Uterus (tissue), 4 donors: ENCODE results near the gene FFAR4. TPM values are rescaled to one million over a fixed set of nuclear protein-coding genes. Genes with fewer than 3 reads are reported as not detected.

Source experiments
- DNase-seq, 2 donors: peaks; one replicate each; pipeline ENCODE4 v3.0.0-alpha.2; 2019 to 2020
- H3K27ac ChIP-seq, 2 donors: fragments of 200-600 bp; sonication (generic); 1 replicate in 1 of 2; 2 replicates in 1 of 2; pipeline ENCODE4 v1.5.1; 2016 to 2018
- H3K27me3 ChIP-seq, 2 donors: fragments of 200-600 bp; sonication (generic); one replicate each; pipeline ENCODE4 v1.5.1; 2018 to 2019; ENCODE audit warnings: control low read depth in 1 of 2
- H3K36me3 ChIP-seq, 2 donors: fragments of 200-600 bp; sonication (generic); one replicate each; pipeline ENCODE4 v1.5.1; 2019; ENCODE audit warnings: control low read depth in 1 of 2
- H3K4me1 ChIP-seq, 2 donors: fragments of 200-600 bp; sonication (generic); one replicate each; pipeline ENCODE4 v1.5.1; 2018 to 2019; ENCODE audit warnings: control low read depth in 1 of 2
- H3K4me3 ChIP-seq, 2 donors: fragments of 200-600 bp; sonication (generic); 1 replicate in 1 of 2; 2 replicates in 1 of 2; pipeline ENCODE4 v1.5.1; 2018 to 2019; ENCODE audit warnings: mild to moderate bottlenecking in 1 of 2
- H3K9me3 ChIP-seq, 2 donors: fragments of 200-600 bp; sonication (generic); one replicate each; pipeline ENCODE4 v1.5.1; 2019; ENCODE audit warnings: control low read depth in 1 of 2
- POLR2A ChIP-seq, 2 donors: fragments of 450-650 bp; IDR thresholded peaks; one replicate each; pipeline ENCODE4 v1.6.1; 2016; ENCODE audit warnings: antibody characterized with exemption in 2 of 2, mild to moderate bottlenecking in 1 of 2, moderate library complexity in 1 of 2
- intact Hi-C: fragments of 100-400 bp; cut with DNase I; formaldehyde crosslinking; loops from one replicate; pipeline ENCODE4 v1.15.1; 2023; ENCODE audit warnings: low total_unique reads
- total RNA-seq, 4 donors: library from RNA; depleted of rRNA in 3 of 4; stranded (reverse); fragments of >200 nt in 3 of 4; gene quantifications; one replicate each; pipeline versions ENCODE4 v1.1.0 to v1.2.4, GENCODE V29; 2014 to 2023
- TF ChIP-seq, protein P1 (sequence below), 4 experiments: fragments of 200-600 bp in 2 of 4; fragments of 450-650 bp in 2 of 4; sonication (generic) in 2 of 4; IDR thresholded peaks; one replicate each; pipeline ENCODE4 v1.5.1; 2016 to 2019; ENCODE audit warnings: antibody characterized with exemption in 4 of 4, mild to moderate bottlenecking in 2 of 4, moderate library complexity in 1 of 4
- donor health status: DM: yes; HTN: yes; CAD: no.

FFAR4 gene
- total RNA-seq, 4 donors from 2014 or later: not detected

DNA sequence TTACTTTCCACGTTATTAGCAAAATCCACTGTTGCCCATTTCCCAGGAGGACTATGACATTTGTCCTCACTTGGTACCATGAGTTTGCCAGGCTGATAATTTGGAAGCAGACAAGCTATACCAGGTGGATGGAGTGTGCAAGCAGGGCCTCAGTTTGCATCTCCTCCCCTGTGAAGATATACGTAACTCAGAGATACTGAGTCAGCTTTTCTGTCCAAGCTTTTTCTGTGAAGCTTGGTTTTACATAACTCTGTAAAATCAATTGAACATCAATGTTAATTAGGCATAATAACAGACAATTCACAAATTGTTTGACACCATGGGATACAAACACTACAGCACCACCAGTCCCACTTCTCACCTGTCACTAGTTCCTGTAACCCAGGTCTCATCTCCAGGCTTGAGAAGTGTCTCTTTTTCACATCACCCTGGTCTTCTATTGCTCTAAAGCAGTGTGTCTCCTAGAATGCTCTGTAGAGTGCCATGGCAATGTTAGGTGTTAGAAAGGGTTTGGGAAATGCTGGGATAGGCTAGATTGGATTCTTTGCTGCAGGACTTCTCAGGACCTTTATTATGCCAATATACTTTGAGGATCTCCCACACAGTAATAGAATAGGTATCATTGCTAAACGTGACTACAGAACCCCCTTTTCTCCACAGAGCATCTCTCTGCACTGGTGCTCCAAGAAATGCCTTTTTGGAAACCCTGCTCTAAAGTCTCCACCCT is 13.7 kb downstream of the FFAR4 start:
- H3K27me3 ChIP-seq: no peaks in the 10 kb centered on the region
- no peak overlapping the region for H3K4me3 ChIP-seq
- H3K9me3 ChIP-seq: no peaks in the 10 kb centered on the region
- intact Hi-C loops: no loop called here
- H3K36me3 ChIP-seq: no peaks in the 10 kb centered on the region
- TF ChIP-seq, protein P1, sequence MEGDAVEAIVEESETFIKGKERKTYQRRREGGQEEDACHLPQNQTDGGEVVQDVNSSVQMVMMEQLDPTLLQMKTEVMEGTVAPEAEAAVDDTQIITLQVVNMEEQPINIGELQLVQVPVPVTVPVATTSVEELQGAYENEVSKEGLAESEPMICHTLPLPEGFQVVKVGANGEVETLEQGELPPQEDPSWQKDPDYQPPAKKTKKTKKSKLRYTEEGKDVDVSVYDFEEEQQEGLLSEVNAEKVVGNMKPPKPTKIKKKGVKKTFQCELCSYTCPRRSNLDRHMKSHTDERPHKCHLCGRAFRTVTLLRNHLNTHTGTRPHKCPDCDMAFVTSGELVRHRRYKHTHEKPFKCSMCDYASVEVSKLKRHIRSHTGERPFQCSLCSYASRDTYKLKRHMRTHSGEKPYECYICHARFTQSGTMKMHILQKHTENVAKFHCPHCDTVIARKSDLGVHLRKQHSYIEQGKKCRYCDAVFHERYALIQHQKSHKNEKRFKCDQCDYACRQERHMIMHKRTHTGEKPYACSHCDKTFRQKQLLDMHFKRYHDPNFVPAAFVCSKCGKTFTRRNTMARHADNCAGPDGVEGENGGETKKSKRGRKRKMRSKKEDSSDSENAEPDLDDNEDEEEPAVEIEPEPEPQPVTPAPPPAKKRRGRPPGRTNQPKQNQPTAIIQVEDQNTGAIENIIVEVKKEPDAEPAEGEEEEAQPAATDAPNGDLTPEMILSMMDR (IDR thresholded peaks at IDR 0.05): no peak
- no peak for TF ChIP-seq POLR2A (IDR thresholded peaks at IDR 0.05)
- no peak overlapping the region for H3K27ac ChIP-seq
- no peak for DNase-seq
- no peaks in the 10 kb centered on the region for H3K4me1 ChIP-seq

DNA sequence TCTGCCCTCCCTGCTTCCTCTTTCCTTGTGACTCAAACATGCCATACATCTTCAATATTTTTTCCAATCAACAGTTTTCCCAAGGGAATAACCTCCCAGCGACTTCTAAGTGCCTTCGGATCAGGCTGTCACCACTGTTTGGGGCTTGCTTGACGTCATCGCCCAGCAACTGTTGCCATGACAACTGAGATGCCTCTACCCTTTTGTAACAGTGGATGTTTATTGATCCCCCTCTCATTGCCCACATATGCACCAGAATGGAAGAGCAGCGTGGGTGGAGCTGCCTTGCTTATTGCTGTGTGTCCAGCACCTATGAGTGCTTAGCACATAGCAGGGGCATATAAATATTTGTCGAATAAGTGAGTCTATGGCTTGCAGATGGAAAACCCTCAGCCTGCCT is 14.4 kb downstream of the FFAR4 start:
- H3K9me3 ChIP-seq: no peaks in the 10 kb centered on the region
- intact Hi-C loops: no loop called here
- no peaks in the 10 kb centered on the region for H3K36me3 ChIP-seq
- H3K27ac ChIP-seq: no peak overlapping the region
- H3K4me1 ChIP-seq: no peaks in the 10 kb centered on the region
- no peak for DNase-seq
- H3K4me3 ChIP-seq: no peak overlapping the region
- H3K27me3 ChIP-seq: no peaks in the 10 kb centered on the region
- TF ChIP-seq, protein P1 (IDR thresholded peaks at IDR 0.05): no peak
- TF ChIP-seq POLR2A (IDR thresholded peaks at IDR 0.05): no peak

DNA sequence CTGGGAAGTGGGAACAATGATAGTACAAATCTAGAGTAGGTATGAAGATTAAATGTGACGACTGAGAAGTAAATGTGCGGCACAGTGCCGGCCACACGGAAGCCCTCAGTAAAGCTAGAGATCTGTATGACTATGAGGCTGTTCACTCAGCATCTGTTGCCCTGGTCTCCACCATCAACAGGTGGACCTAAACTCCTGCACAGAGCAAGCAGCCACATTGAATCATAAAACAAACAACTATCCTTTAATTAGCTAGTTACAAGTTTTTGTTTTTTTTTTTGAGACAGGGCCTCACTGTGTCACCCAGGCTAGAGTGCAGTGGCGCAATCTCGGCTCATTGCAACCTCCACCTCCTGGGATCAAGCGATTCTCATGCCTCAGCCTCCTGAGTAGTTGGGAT is 18.0 kb downstream of the FFAR4 start:
- Histone ChIP-seq H3K27me3 (no peaks in the 10 kb centered on the region), H3K36me3 (no peaks in the 10 kb centered on the region), H3K27ac (no peak overlapping the region), H3K9me3 (no peaks in the 10 kb centered on the region), H3K4me3 (no peak overlapping the region), H3K4me1 (no peaks in the 10 kb centered on the region)
- TF ChIP-seq POLR2A (IDR thresholded peaks at IDR 0.05): no peak
- TF ChIP-seq, protein P1 (IDR thresholded peaks at IDR 0.05): no peak
- intact Hi-C loops: no loop called here
- DNase-seq: no peak

DNA sequence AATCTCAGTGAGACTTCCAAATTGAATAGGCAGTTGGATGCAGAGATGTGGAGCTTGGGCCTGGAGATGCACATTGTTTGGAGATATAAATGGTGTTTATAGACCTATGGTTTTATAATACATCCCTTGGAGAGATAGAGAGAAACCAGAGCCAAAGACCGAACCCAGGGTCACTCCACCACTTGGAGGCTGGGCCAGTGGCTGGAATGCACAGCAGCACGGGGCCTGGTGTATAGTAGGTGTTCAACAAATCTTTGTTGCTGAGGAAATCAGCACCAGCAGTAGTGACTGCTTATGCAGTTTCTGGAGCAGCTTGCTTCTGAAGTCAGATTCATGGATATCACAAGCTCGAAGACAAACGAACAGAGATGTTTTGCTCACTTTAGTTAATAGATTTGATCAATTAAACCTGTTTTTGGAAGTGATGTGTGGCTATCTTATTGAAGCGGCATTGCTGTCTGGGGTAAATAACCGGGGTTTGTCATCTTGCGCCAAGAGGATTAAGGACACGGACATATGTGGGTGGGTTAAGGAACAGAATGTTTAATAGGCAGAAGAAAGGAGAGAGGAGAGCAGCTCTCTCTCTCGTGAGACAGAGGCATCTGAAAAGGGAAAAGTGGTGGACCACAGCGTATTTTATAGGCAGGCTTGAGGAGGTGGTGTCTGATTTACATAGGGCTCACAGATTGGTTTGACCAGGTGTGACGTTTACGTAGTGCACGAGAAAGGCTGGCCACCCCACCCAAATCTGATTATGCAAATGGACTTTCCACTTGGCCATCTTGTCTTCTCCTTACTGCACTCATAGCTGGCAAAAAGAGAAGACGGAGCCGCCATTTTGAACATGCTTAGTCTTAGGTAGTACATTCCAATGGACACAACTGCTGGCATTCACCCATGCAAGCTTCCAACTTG is 23.4 kb downstream of the FFAR4 start:
- intact Hi-C loops: no loop called here
- no peak for DNase-seq
- H3K9me3 ChIP-seq: no peaks in the 10 kb centered on the region
- TF ChIP-seq POLR2A (IDR thresholded peaks at IDR 0.05): no peak
- TF ChIP-seq, protein P1 (IDR thresholded peaks at IDR 0.05): no peak
- H3K27ac ChIP-seq: no peak overlapping the region
- H3K36me3 ChIP-seq: no peaks in the 10 kb centered on the region
- no peak overlapping the region for H3K4me3 ChIP-seq
- H3K4me1 ChIP-seq: no peaks in the 10 kb centered on the region
- H3K27me3 ChIP-seq: no peaks in the 10 kb centered on the region

DNA sequence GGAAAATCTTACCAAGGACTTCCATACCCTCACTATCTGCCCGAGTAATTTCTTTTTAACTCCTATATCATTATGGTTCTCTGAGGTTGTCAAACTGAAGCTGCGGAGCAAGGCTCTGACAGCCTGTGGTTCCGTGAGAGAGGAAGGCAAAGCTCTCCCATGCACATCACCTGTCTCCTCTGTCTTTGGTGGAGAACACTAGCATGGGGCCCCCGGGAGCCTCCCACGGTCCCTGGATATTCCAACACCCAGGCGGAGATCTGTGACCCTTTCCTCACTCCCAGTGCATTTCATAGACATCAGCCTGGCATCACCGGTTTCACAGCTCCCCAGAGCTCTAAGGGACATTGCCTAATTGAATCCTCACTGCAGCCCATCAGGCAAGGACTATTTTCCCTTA is 24.2 kb downstream of the FFAR4 start:
- Histone ChIP-seq H3K27ac (no peak overlapping the region), H3K27me3 (no peaks in the 10 kb centered on the region), H3K4me1 (no peaks in the 10 kb centered on the region), H3K36me3 (no peaks in the 10 kb centered on the region), H3K4me3 (no peak overlapping the region), H3K9me3 (no peaks in the 10 kb centered on the region)
- no peak for TF ChIP-seq POLR2A (IDR thresholded peaks at IDR 0.05)
- TF ChIP-seq, protein P1 (IDR thresholded peaks at IDR 0.05): no peak
- intact Hi-C loops: no loop called here
- no peak for DNase-seq
